GM12801 (cell line): ENCODE measurements around the gene GPX4.

ENCODE experiments used
- TF ChIP-seq, protein P1 (sequence below): IDR thresholded peaks from one replicate; pipeline ENCODE4 v1.5.1; 2011; ENCODE audit warnings: control low read depth; ENCODE audit not compliant: insufficient read length; ENCODE audit errors: extremely low read depth

The GPX4 gene

DNA sequence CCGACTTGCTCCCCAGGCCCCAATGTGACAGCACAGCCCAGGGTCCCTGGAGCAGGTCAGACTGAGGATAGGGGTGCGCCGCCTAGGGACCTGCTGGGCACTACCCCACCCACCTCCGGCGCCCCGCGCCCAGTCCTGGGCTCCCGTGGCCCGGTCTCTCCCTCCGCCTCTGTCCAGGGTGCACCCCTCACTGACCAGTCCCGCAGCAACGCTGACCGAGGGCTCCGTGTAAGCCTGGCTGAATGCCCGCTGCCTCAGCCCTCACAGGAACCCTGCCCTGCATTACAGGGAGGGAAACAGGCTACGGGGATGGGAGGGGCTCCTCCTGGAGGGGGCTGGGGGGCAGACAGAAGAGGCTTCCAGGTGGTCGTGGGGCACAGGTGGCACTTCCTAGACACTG, 31.7 kb downstream of the GPX4 start:
- TF ChIP-seq, protein P1, sequence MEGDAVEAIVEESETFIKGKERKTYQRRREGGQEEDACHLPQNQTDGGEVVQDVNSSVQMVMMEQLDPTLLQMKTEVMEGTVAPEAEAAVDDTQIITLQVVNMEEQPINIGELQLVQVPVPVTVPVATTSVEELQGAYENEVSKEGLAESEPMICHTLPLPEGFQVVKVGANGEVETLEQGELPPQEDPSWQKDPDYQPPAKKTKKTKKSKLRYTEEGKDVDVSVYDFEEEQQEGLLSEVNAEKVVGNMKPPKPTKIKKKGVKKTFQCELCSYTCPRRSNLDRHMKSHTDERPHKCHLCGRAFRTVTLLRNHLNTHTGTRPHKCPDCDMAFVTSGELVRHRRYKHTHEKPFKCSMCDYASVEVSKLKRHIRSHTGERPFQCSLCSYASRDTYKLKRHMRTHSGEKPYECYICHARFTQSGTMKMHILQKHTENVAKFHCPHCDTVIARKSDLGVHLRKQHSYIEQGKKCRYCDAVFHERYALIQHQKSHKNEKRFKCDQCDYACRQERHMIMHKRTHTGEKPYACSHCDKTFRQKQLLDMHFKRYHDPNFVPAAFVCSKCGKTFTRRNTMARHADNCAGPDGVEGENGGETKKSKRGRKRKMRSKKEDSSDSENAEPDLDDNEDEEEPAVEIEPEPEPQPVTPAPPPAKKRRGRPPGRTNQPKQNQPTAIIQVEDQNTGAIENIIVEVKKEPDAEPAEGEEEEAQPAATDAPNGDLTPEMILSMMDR: no peak

DNA sequence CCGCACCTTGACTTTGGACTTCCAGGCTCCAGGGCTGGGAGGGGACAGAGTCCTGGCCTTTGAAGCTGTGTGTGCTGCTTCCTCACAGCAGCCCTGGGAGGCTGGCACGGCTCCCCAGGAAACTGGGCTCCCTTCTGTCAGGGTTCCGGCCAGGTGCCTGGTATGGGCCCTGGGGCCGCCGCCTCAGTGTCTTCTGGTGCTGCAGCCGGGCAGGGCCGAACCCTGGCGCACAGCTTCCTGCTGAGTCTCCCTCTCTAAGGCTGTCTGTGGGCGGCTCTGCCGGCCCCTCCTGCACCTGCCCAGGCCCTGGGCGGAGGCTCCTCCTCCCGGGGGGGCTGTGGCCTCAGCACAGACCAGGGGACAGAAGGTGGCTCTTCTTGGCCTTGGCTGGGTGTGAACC, 32.4 kb downstream of the GPX4 start:
- TF ChIP-seq, protein P1: no peak

DNA sequence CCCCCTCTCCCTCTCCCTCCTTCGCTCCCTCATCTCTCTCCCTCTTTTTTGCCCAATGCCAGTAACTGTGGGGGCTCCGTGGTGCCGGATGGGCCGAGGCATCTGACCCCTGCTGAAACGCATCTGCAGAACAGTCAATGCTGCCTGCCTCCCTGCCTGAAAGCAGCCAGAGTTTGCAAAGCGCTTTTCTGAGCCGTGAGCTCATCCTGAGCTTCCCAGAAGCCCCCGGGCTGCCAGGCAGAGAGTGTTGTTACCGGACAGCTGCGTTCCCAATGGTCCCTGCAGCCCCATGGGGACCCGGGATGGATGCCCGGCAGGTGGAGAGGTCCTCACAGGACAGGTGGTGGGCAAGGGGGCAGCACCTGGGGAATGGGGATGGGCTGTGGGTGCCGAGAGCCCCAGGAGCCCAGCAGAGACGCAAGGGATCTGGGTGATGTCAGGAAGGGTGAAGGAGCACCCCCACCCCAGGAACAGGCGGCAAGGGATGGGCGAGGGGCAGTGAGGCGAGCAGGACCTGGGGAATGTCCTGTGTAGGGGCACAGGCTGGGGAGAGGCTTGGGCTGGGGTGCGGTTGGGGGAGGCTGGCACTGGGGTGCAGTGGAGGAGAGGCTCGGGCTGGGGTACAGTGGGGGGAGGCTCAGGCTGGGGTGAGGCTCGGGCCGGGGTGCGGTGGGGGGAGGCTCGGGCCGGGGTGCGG, 33.0 kb downstream of the GPX4 start:
- TF ChIP-seq, protein P1: no peak

DNA sequence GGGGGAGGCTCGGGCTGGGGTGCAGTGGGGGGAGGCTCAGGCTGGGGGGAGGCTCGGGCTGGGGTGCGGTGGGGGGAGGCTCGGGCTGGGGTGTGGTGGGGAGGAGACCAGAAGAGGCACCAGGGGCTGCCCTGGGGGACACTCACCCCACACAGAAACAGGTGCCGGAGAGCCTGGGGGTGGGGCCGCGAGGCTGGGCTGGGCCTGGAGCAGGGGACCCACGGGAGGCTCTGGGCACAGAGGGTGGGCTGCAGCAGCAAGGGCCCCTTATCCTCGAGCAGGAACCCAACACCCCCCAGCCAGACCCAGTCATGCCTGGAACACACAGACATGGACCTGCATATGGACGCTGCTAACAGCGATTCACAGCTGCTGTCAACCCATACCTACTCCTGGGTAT, 34.3 kb downstream of the GPX4 start:
- TF ChIP-seq, protein P1: no peak

DNA sequence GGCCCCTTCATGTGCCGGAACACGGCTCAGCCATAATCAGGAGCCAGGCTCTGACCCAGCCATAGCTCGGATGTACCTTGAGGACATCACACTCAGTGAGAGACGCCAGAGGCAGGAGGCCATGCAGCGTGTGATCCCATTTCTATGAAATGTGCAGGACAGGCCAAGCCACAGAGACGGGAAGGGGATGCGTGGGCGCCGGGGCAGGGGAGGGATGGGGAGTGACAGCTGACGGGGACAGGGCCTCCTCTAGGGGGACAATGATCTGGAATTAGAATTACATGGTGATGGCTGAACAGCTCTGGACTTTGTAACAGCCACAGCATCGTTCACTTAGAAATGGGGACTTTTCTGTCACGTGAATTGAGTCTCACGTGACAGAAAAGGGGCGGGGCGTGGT, 35.3 kb downstream of the GPX4 start:
- TF ChIP-seq, protein P1: no peak

DNA sequence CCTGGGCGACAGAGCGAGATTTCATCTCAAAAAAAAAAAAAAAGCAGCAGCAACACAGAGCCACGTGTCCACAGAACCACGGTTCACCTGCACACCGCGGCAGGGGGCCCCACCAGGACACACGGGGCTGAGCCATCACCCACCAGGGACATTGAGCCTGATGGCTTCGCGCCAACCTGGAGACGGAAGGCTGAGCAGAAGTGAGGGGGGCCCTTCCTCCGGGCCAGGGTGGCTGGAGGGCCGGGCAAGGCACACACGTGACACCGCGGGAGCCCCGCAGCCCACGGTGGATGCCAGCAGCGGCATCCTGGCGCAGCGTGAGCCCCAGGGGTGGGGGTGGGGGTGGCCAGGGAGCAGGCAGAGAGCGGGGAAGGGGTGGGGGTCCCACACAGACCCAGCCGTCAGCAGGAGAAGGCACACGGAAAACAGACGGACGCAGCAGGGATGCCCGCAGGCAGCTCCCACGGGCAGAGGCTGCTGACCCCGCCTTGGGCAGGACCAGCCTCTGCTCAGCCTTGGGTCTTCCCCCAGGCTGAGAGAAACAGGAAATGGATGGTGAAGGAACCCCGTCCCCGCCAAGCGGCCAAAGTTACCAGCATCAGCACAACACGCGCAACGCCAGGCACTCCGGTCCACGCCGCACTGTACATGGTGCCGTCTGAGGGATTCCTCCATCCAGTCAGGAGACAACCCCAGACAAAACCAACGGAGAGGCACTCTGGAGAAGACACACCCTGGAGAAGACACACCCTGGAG, 36.7 kb downstream of the GPX4 start:
- TF ChIP-seq, protein P1: no peak

DNA sequence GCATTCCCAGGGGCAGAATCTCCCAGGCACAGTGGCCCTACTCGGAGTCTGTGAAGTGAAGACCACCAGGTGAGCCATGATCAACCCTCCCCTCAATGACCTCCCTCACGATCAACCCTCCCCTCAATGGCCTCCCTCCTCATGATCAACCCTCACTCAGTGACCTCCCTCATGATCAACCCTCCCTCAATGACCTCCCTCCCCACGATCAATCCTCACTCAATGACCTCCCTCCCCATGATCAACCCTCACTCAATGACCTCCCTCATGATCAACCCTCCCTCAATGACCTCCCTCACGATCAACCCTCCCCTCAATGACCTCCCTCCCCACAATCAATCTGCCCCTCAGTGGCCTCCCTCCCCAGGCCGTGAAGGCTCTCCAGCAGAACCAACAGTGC, 38.1 kb downstream of the GPX4 start:
- TF ChIP-seq, protein P1: no peak
